ENCODE measurements around the gene SLC24A2.

SLC24A2 gene

DNA sequence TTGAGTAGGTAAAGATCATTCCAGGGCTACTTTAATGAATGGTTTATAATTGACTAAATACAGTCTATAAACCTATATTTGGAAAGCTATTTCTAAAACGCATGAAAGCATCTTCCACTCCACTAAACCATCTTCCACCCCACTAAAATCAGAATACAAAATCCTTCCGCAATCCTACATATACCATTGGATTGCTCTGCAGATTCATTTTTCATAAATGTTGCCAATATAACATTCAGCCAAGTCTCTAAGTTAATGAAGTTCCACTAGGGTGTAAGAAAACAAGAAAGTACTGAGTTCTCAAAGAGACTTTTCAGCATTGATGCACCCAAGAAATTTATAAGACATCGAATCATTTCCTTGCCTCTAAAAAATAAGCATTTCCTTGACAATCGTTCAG lies 4.7 kb downstream of the SLC24A2 start:
- no peak for DNase-seq
- CTCF ChIA-PET: no interaction called here
- Mint-ChIP-seq H3K9me3 (no peaks in the 10 kb centered on the region), H3K27ac (no peak overlapping the region), H3K4me3 (no peak overlapping the region), H3K36me3 (no peaks in the 10 kb centered on the region), H3K4me1 (no peaks in the 10 kb centered on the region), H3K27me3 (peaks cover 28% of the 10 kb centered on the region)

DNA sequence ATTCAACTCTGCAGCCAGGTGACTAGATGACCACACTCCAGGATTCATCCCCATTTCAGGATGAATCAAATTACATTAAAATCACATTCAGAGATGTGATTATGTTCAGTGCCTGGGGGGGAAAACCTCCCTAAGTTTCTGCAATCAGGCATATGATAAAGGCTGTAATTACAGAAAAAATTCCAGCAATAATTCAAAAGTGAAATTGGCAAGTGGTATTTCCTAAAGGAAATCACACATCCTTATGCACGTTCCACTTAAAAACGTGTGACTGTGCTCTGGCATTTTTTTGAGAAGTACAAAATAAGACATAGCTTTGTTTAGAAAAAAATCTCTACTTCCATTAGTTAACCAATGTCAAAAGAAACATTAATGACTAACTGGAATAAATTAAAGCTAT lies 5.3 kb downstream of the SLC24A2 start:
- no peak for DNase-seq
- Mint-ChIP-seq H3K9me3 (no peaks in the 10 kb centered on the region), H3K27me3 (peaks cover 22% of the 10 kb centered on the region), H3K4me1 (no peaks in the 10 kb centered on the region), H3K36me3 (no peaks in the 10 kb centered on the region), H3K27ac (no peak overlapping the region), H3K4me3 (no peak overlapping the region)
- CTCF ChIA-PET: no interaction called here

DNA sequence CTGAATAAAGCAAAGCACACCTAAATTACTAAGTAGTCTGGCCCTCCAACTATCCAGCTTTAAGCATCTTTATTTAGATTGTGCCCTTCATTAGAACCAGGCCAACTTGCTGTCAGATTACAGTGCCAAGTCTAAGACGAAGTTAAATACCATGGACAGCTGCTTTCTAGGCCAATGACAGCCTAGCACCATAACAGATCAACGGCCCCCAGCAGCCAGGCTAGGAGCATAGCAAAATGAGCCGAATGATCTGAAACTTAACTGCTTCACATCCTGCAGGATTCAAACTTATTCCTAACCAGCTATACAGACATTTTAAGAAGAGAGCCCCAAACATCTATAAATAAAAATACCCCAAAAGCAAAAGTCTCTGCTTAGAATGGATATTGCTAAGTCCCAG lies 6.8 kb downstream of the SLC24A2 start:
- CTCF ChIA-PET: no interaction called here
- Mint-ChIP-seq H3K4me1 (no peaks in the 10 kb centered on the region), H3K4me3 (no peak overlapping the region), H3K9me3 (no peaks in the 10 kb centered on the region), H3K27ac (no peak overlapping the region), H3K36me3 (no peaks in the 10 kb centered on the region), H3K27me3 (peaks cover 8% of the 10 kb centered on the region)
- no peak for DNase-seq

DNA sequence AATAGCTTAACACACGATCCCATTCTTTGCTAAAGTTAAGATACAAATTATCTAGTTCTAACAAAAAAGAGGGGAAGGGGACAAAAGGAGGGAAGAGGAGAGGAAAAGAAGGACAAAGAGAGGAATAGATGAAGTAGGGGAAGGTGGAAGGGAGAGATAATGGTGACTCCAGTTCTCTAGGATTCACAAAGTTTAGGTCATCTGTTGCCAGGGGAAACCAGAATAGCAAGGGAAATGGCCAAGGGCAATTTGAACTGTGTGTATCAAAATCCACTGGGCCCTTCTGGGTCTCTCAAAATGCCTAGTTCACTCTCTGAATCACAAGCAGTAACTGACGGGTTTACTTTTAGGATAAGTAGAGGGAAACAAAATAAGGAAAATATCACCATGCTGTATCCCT lies 7.6 kb downstream of the SLC24A2 start:
- Mint-ChIP-seq H3K27me3 (peaks cover 3% of the 10 kb centered on the region), H3K36me3 (no peaks in the 10 kb centered on the region), H3K4me1 (no peaks in the 10 kb centered on the region), H3K9me3 (no peaks in the 10 kb centered on the region), H3K4me3 (no peak overlapping the region), H3K27ac (no peak overlapping the region)
- no peak for DNase-seq
- CTCF ChIA-PET: no interaction called here

- no peak overlapping the region for H3K4me3 Mint-ChIP-seq
- no peaks in the 10 kb centered on the region for H3K4me1 Mint-ChIP-seq
- no peaks in the 10 kb centered on the region for H3K36me3 Mint-ChIP-seq
- H3K9me3 Mint-ChIP-seq: no peaks in the 10 kb centered on the region
- DNase-seq: no peak
- H3K27me3 Mint-ChIP-seq: peaks cover 7% of the 10 kb centered on the region
- CTCF ChIA-PET: interaction anchor here (1.0 kb wide), 1 partner anchor 10 kb away, joined by 3 read pairs; no protein-coding TSS in a partner anchor
- H3K27ac Mint-ChIP-seq: no peak overlapping the region
These were observed 17.4 kb downstream of the SLC24A2 start for GRCh38 chr9:19771446-19771845.

DNA sequence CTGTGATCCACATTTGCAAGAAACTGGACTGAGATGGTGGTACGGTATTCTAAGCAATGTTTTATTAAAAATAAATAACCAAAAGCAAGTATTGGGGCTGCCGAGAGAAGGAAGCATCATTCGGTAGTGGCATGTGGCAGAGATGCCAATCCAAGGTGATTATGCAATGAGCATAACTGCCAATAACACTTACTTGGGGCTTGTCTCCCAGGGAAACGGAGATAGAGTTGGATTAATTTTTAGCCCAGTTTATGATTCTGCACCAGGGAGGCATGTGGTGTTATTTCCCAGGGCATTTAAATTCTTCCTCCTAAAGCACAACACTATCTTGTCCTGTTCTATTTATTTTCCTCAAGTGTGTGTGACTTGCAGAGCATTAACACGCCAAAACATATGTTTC lies 17.9 kb downstream of the SLC24A2 start:
- CTCF ChIA-PET: interaction anchor here (1.0 kb wide), 1 partner anchor 9 kb away, joined by 3 read pairs; no protein-coding TSS in a partner anchor
- no peak for DNase-seq
- no peaks in the 10 kb centered on the region for H3K36me3 Mint-ChIP-seq

DNA sequence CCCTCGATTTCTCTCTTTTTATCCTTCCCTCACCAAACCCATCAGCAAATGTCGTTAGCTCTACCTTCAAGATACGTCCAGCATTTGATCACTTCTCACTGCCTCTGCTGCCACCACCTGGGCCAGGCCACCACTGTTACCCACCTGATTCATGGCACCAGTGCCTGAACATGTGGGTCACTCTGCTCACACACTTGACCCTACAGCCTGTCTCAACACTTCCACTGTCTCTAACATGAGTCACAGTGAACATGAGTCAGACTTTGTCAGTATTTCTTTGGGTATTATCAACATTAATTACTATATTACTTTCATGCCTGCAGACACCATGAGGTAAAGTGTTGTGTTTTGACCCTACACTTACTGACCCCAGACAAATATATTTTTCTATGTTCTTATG lies 19.6 kb downstream of the SLC24A2 start:
- H3K4me3 Mint-ChIP-seq: no peak overlapping the region
- H3K27me3 Mint-ChIP-seq: peaks cover 4% of the 10 kb centered on the region
- H3K4me1 Mint-ChIP-seq: no peaks in the 10 kb centered on the region
- H3K27ac Mint-ChIP-seq: no peak overlapping the region
- peaks cover 10% of the 10 kb centered on the region for H3K9me3 Mint-ChIP-seq
- CTCF ChIA-PET: no interaction called here
- H3K36me3 Mint-ChIP-seq: no peaks in the 10 kb centered on the region
- no peak for DNase-seq

More for the DNA sequence above, 17.9 kb downstream of the SLC24A2 start:
- Mint-ChIP-seq H3K27me3 (peaks cover 9% of the 10 kb centered on the region), H3K9me3 (peaks cover under 1% of the 10 kb centered on the region), H3K4me3 (no peak overlapping the region), H3K27ac (no peak overlapping the region), H3K4me1 (no peaks in the 10 kb centered on the region)

- CTCF ChIA-PET: no interaction called here
- no peaks in the 10 kb centered on the region for H3K36me3 Mint-ChIP-seq
- H3K9me3 Mint-ChIP-seq: peaks cover 10% of the 10 kb centered on the region
- H3K4me3 Mint-ChIP-seq: no peak overlapping the region
- H3K27ac Mint-ChIP-seq: no peak overlapping the region
- peaks cover 4% of the 10 kb centered on the region for H3K27me3 Mint-ChIP-seq
- no peak for DNase-seq
- no peaks in the 10 kb centered on the region for H3K4me1 Mint-ChIP-seq
These were observed 20.0 kb downstream of the SLC24A2 start for GRCh38 chr9:19768798-19769197.

GRCh38 chr9:19759066-19759465 lies 29.8 kb downstream of the SLC24A2 start:
- H3K27ac Mint-ChIP-seq: no peak overlapping the region
- H3K4me3 Mint-ChIP-seq: no peak overlapping the region
- H3K36me3 Mint-ChIP-seq: no peaks in the 10 kb centered on the region
- no peak for DNase-seq
- CTCF ChIA-PET: no interaction called here
- H3K27me3 Mint-ChIP-seq: peaks cover 5% of the 10 kb centered on the region
- peaks cover 4% of the 10 kb centered on the region for H3K9me3 Mint-ChIP-seq
- no peaks in the 10 kb centered on the region for H3K4me1 Mint-ChIP-seq

GRCh38 chr9:19757745-19758144 lies 31.1 kb downstream of the SLC24A2 start:
- Mint-ChIP-seq H3K27me3 (peaks cover 9% of the 10 kb centered on the region), H3K36me3 (no peaks in the 10 kb centered on the region), H3K27ac (no peak overlapping the region), H3K9me3 (peaks cover 2% of the 10 kb centered on the region), H3K4me1 (no peaks in the 10 kb centered on the region), H3K4me3 (no peak overlapping the region)
- CTCF ChIA-PET: no interaction called here
- no peak for DNase-seq

GRCh38 chr9:19754921-19755320 lies 33.9 kb downstream of the SLC24A2 start:
- DNase-seq: no peak
- Mint-ChIP-seq H3K36me3 (peaks cover 2% of the 10 kb centered on the region), H3K27me3 (peaks cover 16% of the 10 kb centered on the region), H3K4me1 (peaks cover 4% of the 10 kb centered on the region), H3K9me3 (peaks cover 8% of the 10 kb centered on the region), H3K4me3 (no peak overlapping the region), H3K27ac (no peak overlapping the region)
- CTCF ChIA-PET: no interaction called here

GRCh38 chr9:19748278-19749126 lies 40.3 kb downstream of the SLC24A2 start:
- H3K4me3 Mint-ChIP-seq: no peak overlapping the region
- peaks cover 19% of the 10 kb centered on the region for H3K9me3 Mint-ChIP-seq
- CTCF ChIA-PET: interaction anchor here (0.9 kb wide), 1 partner anchor 283 kb away, joined by 3 read pairs; no protein-coding TSS in a partner anchor
- peak overlapping the region; percentile 83 for H3K27ac Mint-ChIP-seq
- peaks cover 2% of the 10 kb centered on the region for H3K36me3 Mint-ChIP-seq
- no peak for DNase-seq
- H3K27me3 Mint-ChIP-seq: peaks cover 14% of the 10 kb centered on the region
- peaks cover 28% of the 10 kb centered on the region for H3K4me1 Mint-ChIP-seq

DNA sequence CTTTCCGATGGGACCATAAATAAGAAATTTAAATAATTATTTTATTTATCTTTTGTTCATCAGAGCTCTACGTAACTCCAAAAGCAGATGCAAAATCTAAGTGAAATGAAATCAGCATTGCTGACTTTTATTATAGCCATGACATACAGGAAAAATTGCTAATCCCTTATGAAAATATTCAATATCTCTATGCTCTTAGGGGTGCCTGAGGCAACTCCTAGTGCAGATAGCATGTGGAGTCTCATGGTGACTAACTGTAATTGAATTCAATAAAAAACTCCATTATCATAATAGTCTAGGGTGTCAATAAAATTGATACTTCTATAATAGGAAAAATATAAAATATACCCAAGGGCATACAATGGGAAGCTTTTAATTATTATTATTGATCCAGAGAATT lies 42.6 kb downstream of the SLC24A2 start:
- Mint-ChIP-seq H3K9me3 (peaks cover 19% of the 10 kb centered on the region), H3K4me3 (no peak overlapping the region), H3K36me3 (peaks cover 2% of the 10 kb centered on the region), H3K27ac (no peak overlapping the region), H3K27me3 (peaks cover 7% of the 10 kb centered on the region), H3K4me1 (peaks cover 28% of the 10 kb centered on the region)
- DNase-seq: no peak
- CTCF ChIA-PET: no interaction called here

- no peak overlapping the region for H3K27ac Mint-ChIP-seq
- DNase-seq: no peak
- H3K4me1 Mint-ChIP-seq: no peaks in the 10 kb centered on the region
- no peaks in the 10 kb centered on the region for H3K9me3 Mint-ChIP-seq
- H3K36me3 Mint-ChIP-seq: no peaks in the 10 kb centered on the region
- CTCF ChIA-PET: no interaction called here
- peaks cover 9% of the 10 kb centered on the region for H3K27me3 Mint-ChIP-seq
- H3K4me3 Mint-ChIP-seq: no peak overlapping the region
These were observed 47.7 kb downstream of the SLC24A2 start for GRCh38 chr9:19741178-19741577.

Data from activated naive CD4-positive, alpha-beta T cell treated with anti-CD3 and anti-CD28 coated beads, Interleukin-2, amount 10 ng/mL, durations not matched to agents 7 days and 5 days (primary cell).